Stromal cell of bone marrow (primary cell): Measurements from ENCODE around the gene GRK3.
"Not testable (repeated sequence)": the region's sequence is repeated elsewhere in the genome, so short reads cannot be mapped to it uniquely, and the experiment has no call there.

Source experiments
- DNase-seq: peaks from one replicate; pipeline ENCODE4 v3.0.0-alpha.2; 2012; ENCODE audit warnings: low read depth

GRK3 gene

GRCh38 chr22:25551396-25551795, 13.1 kb upstream of the GRK3 start:
- DNase-seq = no peak

DNA sequence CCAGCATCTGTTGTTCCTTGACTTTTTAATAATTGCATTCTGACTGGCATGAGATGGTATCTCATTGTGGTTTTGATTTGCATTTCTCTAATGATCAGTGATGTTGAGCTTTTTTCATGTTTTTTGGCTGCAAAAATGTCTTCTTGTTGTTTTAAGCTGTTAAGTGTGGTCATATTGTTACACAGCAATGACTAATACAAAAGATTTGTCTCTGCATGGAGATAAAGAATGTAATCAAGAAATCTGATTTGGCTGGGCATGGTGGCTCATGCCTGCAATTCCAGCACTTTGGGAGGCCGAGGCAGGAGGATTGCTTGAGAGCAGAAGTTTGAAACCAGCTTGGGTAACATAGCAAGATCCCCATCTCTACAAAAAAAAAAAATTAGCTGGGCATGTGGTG, 12.1 kb upstream of the GRK3 start:
- not testable (repeated sequence) for DNase-seq

- no peak for DNase-seq
Observed at GRCh38 chr22:25553131-25553530, 11.3 kb upstream of the GRK3 start.

DNA sequence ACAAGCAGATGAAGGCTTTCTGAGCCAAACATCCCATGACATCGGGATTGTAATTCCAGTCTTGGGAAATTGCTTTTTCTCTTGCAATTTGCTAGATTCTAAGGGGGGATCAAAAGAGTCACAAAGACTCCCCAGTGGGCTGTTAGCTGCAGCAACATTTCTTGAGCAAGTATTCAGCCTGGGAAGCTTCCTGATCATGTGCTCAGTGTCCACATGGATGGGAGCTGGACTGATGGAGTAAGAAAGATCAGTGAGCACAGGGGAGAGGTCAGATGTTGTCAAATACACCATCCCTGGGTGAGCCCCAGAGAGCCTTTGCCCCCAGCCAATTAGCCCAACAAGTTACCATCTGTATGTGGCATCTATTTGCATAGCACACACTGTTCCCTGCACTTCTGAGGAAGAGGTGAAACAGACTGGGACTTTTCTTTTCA, 10.2 kb upstream of the GRK3 start:
- no peak for DNase-seq

GRCh38 chr22:25554689-25555088, 9.8 kb upstream of the GRK3 start:
- no peak for DNase-seq

DNA sequence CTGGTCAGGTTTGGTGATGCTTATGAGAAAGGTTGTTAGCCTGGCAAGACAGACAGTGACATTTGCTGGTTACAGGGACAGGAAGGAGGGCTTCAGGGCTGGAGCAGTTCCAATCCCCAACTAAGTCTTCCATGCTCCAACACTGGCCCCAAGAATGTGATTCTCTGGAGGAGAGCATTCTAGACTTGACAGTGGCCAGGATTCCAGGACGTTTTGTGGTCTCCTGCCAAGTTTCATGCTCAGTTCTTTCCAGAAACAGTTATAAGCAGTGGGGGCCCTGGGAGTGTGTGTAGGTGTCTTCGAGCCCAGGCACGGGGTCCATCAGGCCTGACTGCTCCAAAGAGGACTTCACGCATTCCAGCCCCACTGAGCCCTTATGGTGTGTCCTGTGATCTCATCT, 8.9 kb upstream of the GRK3 start:
- no peak for DNase-seq

DNA sequence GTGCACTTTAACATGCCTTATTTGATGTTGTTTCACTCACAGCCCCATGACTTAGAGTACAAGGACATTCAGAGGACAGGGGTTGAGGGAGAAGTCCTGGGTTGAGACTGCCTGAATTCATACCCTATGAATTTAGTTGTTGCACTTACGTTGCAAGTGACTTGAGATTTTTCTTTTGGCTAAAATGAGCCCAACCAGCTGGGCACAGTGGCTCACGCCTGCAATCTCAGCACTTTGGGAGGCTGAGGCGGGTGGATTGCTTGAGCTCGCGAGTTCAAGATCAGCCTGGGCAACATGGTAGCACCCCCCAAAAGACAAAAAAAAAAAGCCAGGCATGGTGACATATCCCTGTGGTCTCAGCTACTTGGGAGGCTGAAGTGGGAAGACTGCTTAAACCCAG, 7.3 kb upstream of the GRK3 start:
- no peak for DNase-seq

- DNase-seq = no peak
Observed at GRCh38 chr22:25558341-25558740, 6.1 kb upstream of the GRK3 start.

GRCh38 chr22:25559910-25560309, 4.6 kb upstream of the GRK3 start:
- not testable (repeated sequence) for DNase-seq

- DNase-seq = not testable (repeated sequence)
Observed at GRCh38 chr22:25561182-25561581, 3.3 kb upstream of the GRK3 start.

DNA sequence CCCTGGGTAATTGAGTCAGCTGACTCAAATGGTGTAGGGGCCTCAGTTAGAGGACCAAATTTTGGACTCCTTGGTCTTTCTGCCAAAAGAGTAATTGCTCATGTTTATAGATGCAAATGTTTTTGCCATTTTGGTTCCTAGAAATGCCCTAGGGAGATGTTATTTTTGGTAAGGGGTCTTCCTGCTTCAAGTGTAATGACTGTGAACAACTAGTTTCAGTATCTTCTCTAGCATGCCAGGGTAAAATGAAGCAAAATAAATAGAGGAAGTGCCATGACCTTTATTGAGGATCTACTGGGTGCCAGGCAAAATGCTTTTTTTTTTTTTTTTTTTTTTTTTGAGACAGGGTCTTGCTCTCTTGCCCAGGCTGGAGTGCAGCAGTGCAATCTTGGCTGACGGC, 2.5 kb upstream of the GRK3 start:
- not testable (repeated sequence) for DNase-seq

DNA sequence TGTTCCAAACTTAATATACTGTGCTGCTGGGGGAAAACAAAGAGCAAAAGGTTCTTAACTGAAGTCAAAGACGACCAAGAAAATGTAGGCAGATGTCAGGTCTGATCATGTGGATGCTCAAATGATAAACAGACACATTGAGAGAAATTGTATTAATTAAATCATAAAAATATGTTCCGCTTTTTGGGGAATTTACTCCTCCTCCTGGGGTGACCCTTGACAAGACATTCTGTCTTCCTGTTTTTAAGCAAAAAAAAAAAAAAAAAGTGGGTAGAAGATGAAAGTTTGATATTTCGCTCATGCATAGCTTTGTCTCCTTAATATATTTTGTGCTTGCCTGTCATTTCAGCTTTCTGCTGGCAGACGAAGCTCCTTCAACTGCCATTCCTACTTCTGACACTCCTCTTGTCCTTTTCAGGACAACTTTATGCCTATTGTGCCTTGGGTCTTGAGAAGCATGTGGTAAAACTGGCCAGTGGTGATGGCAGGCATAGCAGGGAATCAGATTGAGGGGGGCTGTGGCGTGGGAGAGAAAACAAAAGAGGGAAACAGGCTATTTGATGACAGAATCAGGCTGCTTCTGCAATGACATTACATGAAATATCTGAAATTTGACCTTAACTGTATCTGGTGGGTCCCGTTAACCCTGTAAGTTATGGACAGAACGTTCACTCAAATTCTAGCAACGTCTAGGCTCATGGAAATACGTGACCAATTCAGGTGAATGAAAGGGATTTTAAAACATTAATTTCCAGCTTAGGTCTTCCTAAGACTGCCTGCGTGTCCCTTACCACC, 1.3 kb upstream of the GRK3 start:
- not testable (repeated sequence) for DNase-seq

GRCh38 chr22:25563761-25564319, 635 bp upstream of the GRK3 start:
- no peak for DNase-seq

GRCh38 chr22:25564979-25565677, 653 bp downstream of the GRK3 start:
- no peak for DNase-seq

DNA sequence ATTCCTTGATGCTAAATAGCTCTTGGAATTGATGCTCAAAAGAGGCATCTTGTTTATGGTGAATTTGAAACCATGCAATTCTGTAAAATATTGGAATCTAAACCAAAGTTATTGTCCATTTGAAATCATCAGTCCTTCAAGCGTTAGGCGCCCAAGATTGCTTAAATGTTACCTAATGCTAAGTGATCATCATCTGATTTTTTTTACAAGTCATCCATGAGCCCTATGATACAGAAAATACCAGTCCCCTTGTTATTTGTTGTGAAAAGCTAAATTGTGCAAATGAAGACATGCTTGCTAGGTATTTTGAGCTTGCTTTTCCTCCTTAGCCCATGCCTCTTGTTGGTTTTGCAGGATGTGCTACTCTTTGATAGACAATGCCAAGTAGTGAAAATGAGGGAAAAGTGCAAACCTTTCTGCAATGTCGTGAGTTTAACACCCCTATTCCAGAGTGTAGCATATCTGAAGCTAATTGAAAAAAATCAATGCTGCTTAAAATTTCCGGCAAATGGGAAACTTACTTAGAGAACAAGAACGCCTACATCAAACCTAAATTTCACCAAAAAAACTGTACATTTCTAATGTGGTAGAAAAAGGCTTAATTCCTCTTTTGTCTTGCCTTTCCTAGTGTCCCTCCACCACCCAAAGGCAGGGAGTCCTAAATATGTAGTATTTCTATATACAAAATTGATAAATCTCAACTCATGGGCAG, 1.9 kb downstream of the GRK3 start:
- no peak for DNase-seq

DNA sequence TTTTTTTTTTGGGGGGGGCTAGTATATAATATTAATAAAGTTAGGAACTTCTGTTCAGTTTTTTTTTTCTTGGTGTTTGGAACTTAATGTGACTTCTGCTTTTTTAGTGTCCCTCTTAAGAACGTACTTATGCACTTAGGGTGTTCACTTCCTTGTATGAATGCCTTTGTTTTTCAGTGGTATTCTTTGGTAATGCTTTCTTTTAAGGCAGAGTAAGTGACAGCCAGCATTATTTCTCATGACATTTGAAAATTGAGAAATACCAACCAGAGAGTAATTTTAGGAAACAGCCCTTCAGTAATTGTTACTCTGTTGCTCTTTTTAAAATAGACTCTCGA, 2.4 kb downstream of the GRK3 start:
- DNase-seq = no peak

DNA sequence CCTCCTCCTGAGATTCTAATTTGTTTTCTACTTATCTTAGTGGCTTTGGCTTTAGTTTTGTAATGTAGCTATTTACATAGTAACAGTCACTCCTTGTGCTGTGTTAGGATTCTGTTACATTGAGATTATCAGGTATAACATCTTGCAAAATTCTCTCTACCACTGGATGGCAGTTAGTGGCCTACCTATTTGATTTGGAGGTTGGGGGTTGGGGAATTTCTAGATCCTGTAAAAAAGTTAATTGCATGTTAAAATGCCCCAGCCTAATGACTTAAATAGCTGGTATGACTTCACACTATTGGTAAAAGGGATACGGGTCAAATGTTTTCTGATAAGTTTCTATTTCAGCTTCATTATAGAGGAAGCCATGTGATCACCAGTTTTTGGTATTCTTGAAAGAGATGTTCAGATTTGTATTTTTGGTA, 2.8 kb downstream of the GRK3 start:
- no peak for DNase-seq

DNA sequence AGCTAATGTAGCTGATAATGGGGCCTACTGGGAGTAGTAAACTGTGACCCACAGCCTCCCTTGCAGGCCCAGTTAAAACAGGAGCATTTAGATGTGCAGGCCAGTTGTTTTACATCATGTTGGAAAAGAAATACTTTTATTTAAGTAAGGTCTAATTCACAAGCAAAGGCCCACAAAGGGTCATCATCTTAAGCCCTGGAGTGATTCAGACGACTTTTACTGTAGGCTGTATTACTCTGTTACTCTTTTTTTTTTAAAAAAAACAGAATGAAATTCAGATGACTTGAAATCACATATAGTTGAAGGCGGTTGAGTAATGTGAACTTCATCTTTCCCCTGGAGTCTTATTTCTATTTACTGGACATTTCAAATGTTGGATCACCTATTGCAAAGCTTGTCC, 3.6 kb downstream of the GRK3 start:
- DNase-seq = not testable (repeated sequence)

GRCh38 chr22:25569361-25569760, 4.9 kb downstream of the GRK3 start:
- no peak for DNase-seq

- DNase-seq = no peak
Observed at GRCh38 chr22:25569983-25570382, 5.5 kb downstream of the GRK3 start.

DNA sequence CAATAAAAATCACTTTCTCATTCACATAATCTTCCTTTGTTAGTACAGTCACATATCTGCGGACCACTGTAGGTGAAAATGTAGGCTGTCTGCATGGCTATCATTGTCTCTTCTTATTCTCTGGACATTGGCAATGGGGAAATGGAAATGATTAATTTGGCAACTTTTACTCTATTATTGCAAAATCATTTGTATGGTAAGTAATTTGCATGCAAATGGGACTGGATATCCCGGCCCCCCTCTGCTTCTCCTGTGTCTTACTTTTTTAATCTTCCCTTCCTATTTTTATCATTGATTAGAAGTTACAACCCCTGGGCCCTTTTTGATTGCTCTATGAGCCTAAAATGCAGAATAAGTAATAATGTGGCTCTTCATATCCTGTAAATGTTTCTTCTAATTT, 6.0 kb downstream of the GRK3 start:
- DNase-seq = no peak

GRCh38 chr22:25571969-25572707, 7.7 kb downstream of the GRK3 start:
- DNase-seq = not testable (repeated sequence)
